ENCODE data around the gene TSPAN14.

GRCh38 chr10:80506836-80507487, 52.9 kb downstream of the TSPAN14 start:
- no peak for TF ChIP-seq CTCF (IDR thresholded peaks at IDR 0.05)
- no peak for TF ChIP-seq POLR2AphosphoS5 (IDR thresholded peaks at IDR 0.05)
